ENCODE measurements around the gene GINS1. TPM values are rescaled to one million over a fixed set of nuclear protein-coding genes. Genes with fewer than 3 reads are reported as not detected.
"Not testable (repeated sequence)": the region's sequence is repeated elsewhere in the genome, so short reads cannot be mapped to it uniquely, and the experiment has no call there.

The GINS1 gene
- total RNA-seq, 4 donors from 2014 or later: 1.3 to 14.3 TPM; not detected in 2

DNA sequence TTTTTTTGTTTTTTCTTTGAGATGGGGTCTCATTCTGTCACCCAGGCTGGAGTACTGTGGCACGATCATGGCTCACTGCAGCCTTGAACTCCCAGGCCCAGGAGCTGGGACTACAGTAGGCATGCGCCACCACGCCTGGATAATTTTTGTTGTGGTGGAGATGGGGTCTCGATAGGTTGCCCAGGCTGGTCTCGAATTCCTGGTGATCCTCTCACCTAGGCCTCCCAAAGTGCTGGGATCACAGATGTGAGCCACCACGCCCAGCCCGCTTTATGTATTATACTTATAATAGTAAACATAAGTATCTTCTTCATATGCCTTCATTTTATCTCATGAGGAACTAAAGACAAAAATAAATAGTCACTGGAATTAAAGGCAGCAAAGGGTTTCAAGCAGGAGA is 63.5 kb downstream of the GINS1 start:
- H3K4me1 ChIP-seq: no peaks in the 10 kb centered on the region
- no peaks in the 10 kb centered on the region for H3K9me3 ChIP-seq
- H3K27ac ChIP-seq: no peak overlapping the region
- DNase-seq: no peak
- H3K27me3 ChIP-seq: no peaks in the 10 kb centered on the region
- intact Hi-C loops (cut with DNase I; ENCODE audit: low total_unique reads): no loop called here
- no peak for TF ChIP-seq POLR2A (IDR thresholded peaks at IDR 0.05)
- TF ChIP-seq, protein P1, sequence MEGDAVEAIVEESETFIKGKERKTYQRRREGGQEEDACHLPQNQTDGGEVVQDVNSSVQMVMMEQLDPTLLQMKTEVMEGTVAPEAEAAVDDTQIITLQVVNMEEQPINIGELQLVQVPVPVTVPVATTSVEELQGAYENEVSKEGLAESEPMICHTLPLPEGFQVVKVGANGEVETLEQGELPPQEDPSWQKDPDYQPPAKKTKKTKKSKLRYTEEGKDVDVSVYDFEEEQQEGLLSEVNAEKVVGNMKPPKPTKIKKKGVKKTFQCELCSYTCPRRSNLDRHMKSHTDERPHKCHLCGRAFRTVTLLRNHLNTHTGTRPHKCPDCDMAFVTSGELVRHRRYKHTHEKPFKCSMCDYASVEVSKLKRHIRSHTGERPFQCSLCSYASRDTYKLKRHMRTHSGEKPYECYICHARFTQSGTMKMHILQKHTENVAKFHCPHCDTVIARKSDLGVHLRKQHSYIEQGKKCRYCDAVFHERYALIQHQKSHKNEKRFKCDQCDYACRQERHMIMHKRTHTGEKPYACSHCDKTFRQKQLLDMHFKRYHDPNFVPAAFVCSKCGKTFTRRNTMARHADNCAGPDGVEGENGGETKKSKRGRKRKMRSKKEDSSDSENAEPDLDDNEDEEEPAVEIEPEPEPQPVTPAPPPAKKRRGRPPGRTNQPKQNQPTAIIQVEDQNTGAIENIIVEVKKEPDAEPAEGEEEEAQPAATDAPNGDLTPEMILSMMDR (IDR thresholded peaks at IDR 0.05): no peak
- H3K4me3 ChIP-seq: no peak overlapping the region
- H3K36me3 ChIP-seq: no peaks in the 10 kb centered on the region

DNA sequence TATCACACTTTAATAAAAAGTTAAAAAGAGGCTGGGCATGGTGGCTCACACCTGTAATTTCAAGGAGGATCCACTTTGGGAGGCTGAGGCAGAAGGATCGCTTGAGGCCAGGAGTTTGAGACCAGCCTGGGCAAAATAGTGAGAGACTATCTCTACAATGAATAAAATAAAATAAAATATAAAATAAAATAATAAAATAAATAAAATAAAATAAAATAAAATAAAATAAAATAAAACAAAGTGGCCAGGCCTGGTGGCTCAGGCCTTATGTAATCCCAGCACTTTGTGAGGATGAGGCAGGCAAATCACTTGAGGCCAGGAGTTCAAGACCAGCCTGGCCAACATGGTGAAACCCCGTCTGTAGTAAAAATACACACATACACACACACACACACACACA is 65.8 kb downstream of the GINS1 start:
- H3K27ac ChIP-seq; H3K27me3 ChIP-seq; H3K36me3 ChIP-seq; H3K4me3 ChIP-seq; H3K9me3 ChIP-seq; H3K4me1 ChIP-seq; DNase-seq; intact Hi-C loops (cut with DNase I; ENCODE audit: low total_unique reads): not testable (repeated sequence)

DNA sequence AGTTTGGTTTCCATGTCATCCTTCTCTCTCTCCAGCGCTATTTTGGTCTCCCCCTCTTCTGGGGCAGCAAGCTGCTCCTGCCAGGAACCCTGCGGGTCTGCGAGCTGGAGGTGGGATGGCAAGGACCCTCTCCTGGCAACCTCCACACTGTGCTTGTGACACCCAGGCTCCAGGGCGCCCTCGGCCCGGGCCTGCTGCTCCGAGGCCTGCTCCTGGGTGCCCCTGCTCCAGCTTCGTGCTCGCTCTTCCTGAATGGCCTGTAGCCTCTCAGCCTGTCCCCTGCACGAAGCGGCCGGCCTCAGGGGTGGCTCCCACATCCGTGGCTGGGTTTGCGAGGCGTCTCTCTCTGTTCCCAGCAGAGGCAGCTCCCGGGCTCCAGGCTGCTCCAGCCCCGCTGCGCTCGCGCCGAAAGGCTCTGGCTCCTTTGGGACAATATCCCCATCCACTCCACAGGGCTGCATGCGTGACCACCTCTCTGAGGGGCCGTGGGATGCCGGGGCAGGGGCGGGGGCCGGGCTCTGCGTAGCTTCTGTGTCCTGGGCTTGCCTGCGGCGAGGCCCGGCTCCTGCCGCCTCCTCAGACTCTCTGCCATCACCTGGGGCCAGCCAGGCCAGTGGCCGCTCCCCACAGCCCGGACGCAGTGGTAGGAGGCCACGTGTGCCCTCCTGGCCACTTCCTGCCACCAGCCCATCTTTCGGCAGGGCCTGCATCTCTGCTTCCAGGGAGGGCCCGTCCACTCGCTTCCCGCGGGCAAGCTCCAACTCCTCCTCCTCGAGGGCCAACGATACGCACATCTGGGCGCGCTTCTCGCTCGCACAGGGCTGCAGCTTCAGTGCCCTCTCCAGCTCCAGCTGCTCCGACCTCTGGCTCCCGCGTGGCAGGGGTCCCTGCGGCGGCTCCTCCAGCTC is 68.9 kb downstream of the GINS1 start:
- Histone ChIP-seq H3K4me1 (no peaks in the 10 kb centered on the region), H3K36me3 (no peaks in the 10 kb centered on the region), H3K4me3 (no peak overlapping the region), H3K27me3 (no peaks in the 10 kb centered on the region), H3K9me3 (no peaks in the 10 kb centered on the region), H3K27ac (no peak overlapping the region)
- DNase-seq: no peak
- intact Hi-C loops (cut with DNase I; ENCODE audit: low total_unique reads): no loop called here
- TF ChIP-seq, protein P1 (IDR thresholded peaks at IDR 0.05): no peak
- TF ChIP-seq POLR2A (IDR thresholded peaks at IDR 0.05): no peak

DNA sequence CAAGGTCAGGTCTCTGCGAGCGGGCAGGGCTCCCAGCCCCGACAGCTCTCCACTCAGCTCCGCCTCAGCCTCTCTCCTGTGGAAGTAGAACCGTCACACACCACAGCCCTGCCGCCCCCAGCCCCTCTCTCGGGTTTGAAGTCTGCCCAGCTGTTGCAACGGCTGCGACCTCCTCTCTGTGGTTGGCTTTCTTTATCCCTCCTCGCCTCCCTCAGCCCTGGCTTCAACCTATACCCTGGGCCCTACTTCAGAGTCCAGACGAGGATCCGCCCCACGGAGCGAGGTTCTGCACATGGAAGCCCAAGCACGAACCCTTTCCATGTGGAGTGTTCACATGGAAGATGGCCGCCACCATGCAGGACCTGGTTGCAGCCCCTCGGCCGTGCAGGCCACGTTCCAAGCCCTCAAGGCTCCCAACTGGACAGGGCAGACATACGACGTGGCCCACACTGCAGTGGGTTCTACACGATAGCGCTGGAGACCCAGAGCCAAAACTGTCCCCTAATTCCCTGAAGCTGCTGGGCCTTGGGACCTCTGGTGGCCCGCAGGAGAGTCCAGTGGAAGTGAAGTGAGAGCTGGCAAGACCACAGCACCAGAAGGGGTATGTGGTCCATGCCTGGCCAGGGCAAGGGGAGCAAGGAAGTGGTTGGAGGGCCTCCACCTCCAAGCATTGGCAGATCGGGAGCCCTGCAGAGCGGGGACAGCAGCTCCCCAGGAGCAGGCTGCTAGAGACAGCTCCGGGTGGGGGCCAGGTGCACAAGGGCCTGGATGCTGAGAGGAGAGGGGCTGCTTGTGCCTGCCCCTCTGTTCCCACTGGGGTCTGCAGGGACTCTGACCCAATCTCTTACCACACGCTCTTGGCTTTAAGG is 69.8 kb downstream of the GINS1 start:
- Histone ChIP-seq H3K9me3 (no peaks in the 10 kb centered on the region), H3K27me3 (no peaks in the 10 kb centered on the region), H3K36me3 (no peaks in the 10 kb centered on the region), H3K27ac (no peak overlapping the region), H3K4me1 (no peaks in the 10 kb centered on the region), H3K4me3 (no peak overlapping the region)
- DNase-seq: no peak
- intact Hi-C loops (cut with DNase I; ENCODE audit: low total_unique reads): no loop called here
- no peak for TF ChIP-seq POLR2A (IDR thresholded peaks at IDR 0.05)
- TF ChIP-seq, protein P1 (IDR thresholded peaks at IDR 0.05): no peak

DNA sequence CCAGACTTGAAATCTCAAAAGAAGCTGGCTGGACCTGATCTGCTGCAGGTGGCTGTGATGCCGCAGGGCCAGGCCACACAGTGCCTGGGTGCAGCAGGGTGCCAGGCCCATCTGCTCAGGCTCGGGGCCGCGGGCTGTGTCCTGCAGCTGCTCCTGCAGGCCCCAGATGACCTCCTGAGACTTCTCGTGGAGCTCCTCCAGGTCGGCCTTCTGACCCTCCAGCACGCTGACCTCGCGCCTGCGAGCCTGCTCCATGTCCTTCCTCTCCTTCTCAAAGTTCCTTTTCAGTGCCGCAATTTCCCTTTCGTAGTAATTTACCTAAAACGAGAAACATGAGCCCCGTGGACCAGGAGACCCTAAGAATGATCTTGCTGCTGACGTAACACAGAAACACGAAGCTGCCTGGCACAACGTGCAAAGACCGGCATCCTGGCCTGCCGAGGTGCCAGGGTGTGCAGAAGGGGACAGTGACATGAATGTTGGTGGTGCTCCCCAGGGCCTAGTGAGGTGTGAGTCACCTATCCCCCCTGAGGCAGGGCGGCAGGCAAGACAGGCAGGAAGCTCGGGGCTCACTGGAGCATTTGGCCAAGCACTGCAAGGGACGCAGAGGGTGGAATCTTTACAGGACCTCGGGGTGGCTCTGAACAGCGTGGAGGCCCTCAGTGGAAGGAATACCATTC is 71.6 kb downstream of the GINS1 start:
- Histone ChIP-seq H3K4me3 (no peak overlapping the region), H3K27ac (no peak overlapping the region), H3K36me3 (no peaks in the 10 kb centered on the region), H3K27me3 (no peaks in the 10 kb centered on the region), H3K9me3 (no peaks in the 10 kb centered on the region), H3K4me1 (no peaks in the 10 kb centered on the region)
- DNase-seq: no peak
- TF ChIP-seq, protein P1 (IDR thresholded peaks at IDR 0.05): no peak
- no peak for TF ChIP-seq POLR2A (IDR thresholded peaks at IDR 0.05)
- intact Hi-C loops (cut with DNase I; ENCODE audit: low total_unique reads): no loop called here
